K562 (cell line): Measurements from ENCODE around the gene PDE9A. TPM values are rescaled to one million over a fixed set of nuclear protein-coding genes. Genes with fewer than 3 reads are reported as not detected.

Experiments
- ATAC-seq: fragments of 200-7000 bp; cut with Tn5 transposase; 3 replicates; pipeline ENCODE4 v1.9.1; 2020; ENCODE audit warnings: moderate library complexity
- BruUV-seq: library from RNA; stranded (reverse); fragments of 400-500 nt; replicated peaks from 2 replicates; lab custom pipeline; 2021; lab: Mats Ljungman, UMichigan
- CTCF ChIA-PET: fragments of 300-600 bp; formaldehyde crosslinking; extraction: SDS; loops from one replicate; lab custom pipeline; 2021; ENCODE audit warnings: low intra/inter-chr PET ratio; lab: Yijun Ruan, JAX
- POLR2A ChIA-PET: fragments of 300-600, 350-650 bp; sonication (Branson Sonifier 250); formaldehyde crosslinking; extraction: SDS; loops from one replicate; lab custom pipeline; 2021; ENCODE audit warnings: antibody characterized with exemption, inconsistent platforms; lab: Yijun Ruan, JAX
- DNase-seq, 4 experiments: peaks; one replicate each; pipeline versions ENCODE4 v3.0.0 to v3.0.0-alpha.2; 2011 to 2018; ENCODE audit warnings: low spot score in 3 of 4, mixed read lengths in 3 of 4; ENCODE audit errors: extremely low read depth in 1 of 4
- FAIRE-seq: peaks from 2 replicates; lab custom pipeline; 2011; peaks lifted over from hg19 to GRCh38; lab: Jason Lieb, UNC
- H2AFZ ChIP-seq: 2 replicates; pipeline ENCODE4 v1.6.0; 2011; ENCODE audit warnings: low read depth, low read length, control low read depth, inconsistent platforms
- H3K27ac ChIP-seq: fragments of 200-600 bp; 3 replicates; pipeline ENCODE4 v1.8.0; 2011; ENCODE audit warnings: low read depth, mild to moderate bottlenecking, control low read depth, inconsistent platforms, low read length, moderate library complexity, mixed read lengths; ENCODE audit errors: extremely low read depth
- H3K27me3 ChIP-seq, 2 experiments: fragments of 300-600 bp in 1 of 2; 2 replicates in 1 of 2; 3 replicates in 1 of 2; pipeline versions ENCODE4 v1.6.0 to v1.8.0; 2011; ENCODE audit warnings: inconsistent platforms in 2 of 2, low read length in 2 of 2, mild to moderate bottlenecking in 1 of 2, mixed read lengths in 1 of 2, moderate library complexity in 1 of 2; ENCODE audit not compliant: control insufficient read depth in 2 of 2, insufficient read depth in 2 of 2
- H3K36me3 ChIP-seq: fragments of 300-600 bp; 3 replicates; pipeline ENCODE4 v1.8.0; 2011; ENCODE audit warnings: mild to moderate bottlenecking, low read length, inconsistent platforms; ENCODE audit not compliant: control insufficient read depth, insufficient read depth
- H3K4me1 ChIP-seq, 2 experiments: fragments of 200-600 bp in 1 of 2; replicated peaks in 1 of 2; 2 replicates in 1 of 2; 3 replicates in 1 of 2; pipeline versions ENCODE4 v1.5.1 to v1.8.0; 2011; ENCODE audit warnings: inconsistent platforms in 2 of 2, low read length in 2 of 2, mild to moderate bottlenecking in 1 of 2, mixed read lengths in 1 of 2, moderate library complexity in 1 of 2; ENCODE audit not compliant: control insufficient read depth in 2 of 2, insufficient read depth in 2 of 2
- H3K4me2 ChIP-seq: 2 replicates; pipeline ENCODE4 v1.6.1; 2011; ENCODE audit warnings: low read length, control low read depth, inconsistent platforms, mixed read lengths; ENCODE audit not compliant: insufficient read depth
- H3K4me3 ChIP-seq: fragments of 200-600 bp; sonication (generic), shearing (Covaris generic); 2 replicates; pipeline ENCODE4 v1.5.1; 2016; ENCODE audit warnings: control low read depth, inconsistent platforms
- H3K79me2 ChIP-seq: fragments of 200-600 bp; 3 replicates; pipeline ENCODE4 v1.8.0; 2011; ENCODE audit warnings: low read length, inconsistent platforms; ENCODE audit not compliant: control insufficient read depth, insufficient read depth
- H3K9ac ChIP-seq, 2 experiments: 2 replicates each; pipeline versions ENCODE4 v1.6.0 to v1.6.1; 2011; ENCODE audit warnings: low read depth in 2 of 2, low read length in 2 of 2, control low read depth in 1 of 2, inconsistent platforms in 1 of 2, mild to moderate bottlenecking in 1 of 2, mixed read lengths in 1 of 2; ENCODE audit not compliant: insufficient read depth in 1 of 2
- H3K9me1 ChIP-seq: one replicate; pipeline ENCODE4 v1.6.0; 2011; ENCODE audit warnings: inconsistent platforms, mild to moderate bottlenecking, low read length, moderate library complexity; ENCODE audit not compliant: control insufficient read depth, insufficient read depth
- H3K9me3 ChIP-seq: replicated peaks from 2 replicates; pipeline ENCODE4 v1.5.1; 2011; ENCODE audit warnings: low read depth, low read length, inconsistent platforms; ENCODE audit not compliant: control insufficient read depth, insufficient read depth
- H4K20me1 ChIP-seq: replicated peaks from 2 replicates; pipeline ENCODE4 v1.6.1; 2011; ENCODE audit warnings: low read length, inconsistent platforms, mixed read lengths; ENCODE audit not compliant: control insufficient read depth, insufficient read depth
- RAD21 ChIP-seq, 2 experiments: fragments of 250-450 bp in 1 of 2; fragments of 450-650 bp in 1 of 2; sonication (Bioruptor Pico) in 1 of 2; formaldehyde crosslinking in 1 of 2; IDR thresholded peaks in 1 of 2; conservative IDR thresholded peaks in 1 of 2; 2 replicates each; pipeline versions ENCODE4 v1.4.0 to v1.8.0; 2020 to 2022; ENCODE audit warnings: mild to moderate bottlenecking in 2 of 2, moderate library complexity in 1 of 2
- SREBF2 ChIP-seq: sonication (generic); formaldehyde crosslinking; IDR thresholded peaks from 2 replicates; pipeline ENCODE4 v1.4.0; 2020; ENCODE audit warnings: mild to moderate bottlenecking, missing genetic modification reagents
- WGBS: fragments of 100-300 bp; shearing (Covaris generic); methylation state at CpG from one replicate; pipeline ENCODE4 v1.1.6; 2016; ENCODE audit warnings: low coverage, mixed read lengths; ENCODE audit not compliant: insufficient coverage; ENCODE audit errors: missing lambda C conversion rate; 5-methylcytosine and 5-hydroxymethylcytosine counted together
- in situ Hi-C: fragments of 300-500 bp; cut with MboI; formaldehyde crosslinking; loops from 4 replicates; pipeline ENCODE4 v1.15.0; 2018; ENCODE audit warnings: inconsistent platforms, mixed read lengths
- intact Hi-C: fragments of 100-400 bp; cut with micrococcal nuclease; formaldehyde crosslinking; loops from 2 replicates; pipeline ENCODE4 v1.14.2; 2022
- polyA plus RNA-seq, 8 experiments: library from polyadenylated mRNA; depleted of rRNA in 4 of 8; stranded (reverse) in 5 of 8; unstranded in 3 of 8; fragments of >200 nt; fragmentation: Nextera tagmentation in 2 of 8; fragmentation: Illumina TruSeq in 1 of 8; extraction: Ambion mirVana in 2 of 8; extraction: Trizol in 1 of 8; gene quantifications; 2 replicates each; pipeline versions ENCODE4 v1.2.1 to v1.2.3, GENCODE V29; 2011 to 2014; ENCODE audit warnings: inconsistent platforms in 1 of 8, missing spikeins in 1 of 8
- total RNA-seq, 7 experiments: library from RNA; depleted of rRNA in 6 of 7; stranded (reverse); fragments of >200 nt in 6 of 7; fragmentation: Illumina TruSeq in 2 of 7; extraction: Trizol in 2 of 7; gene quantifications; 2 replicates each; pipeline versions ENCODE4 v1.2.1 to v1.2.3, GENCODE V29; 2011 to 2021; ENCODE audit warnings: low replicate concordance in 1 of 7
- TF ChIP-seq, protein P1 (sequence below), 2 experiments: fragments of 450-650 bp; formaldehyde crosslinking in 1 of 2; IDR thresholded peaks; 2 replicates each; pipeline versions ENCODE4 v1.4.0 to v1.6.1; 2014 to 2020; ENCODE audit warnings: mild to moderate bottlenecking in 2 of 2, borderline replicate concordance in 1 of 2, low read depth in 1 of 2
- TF ChIP-seq, protein P2 (sequence below), 3 experiments: IDR thresholded peaks in 2 of 3; conservative IDR thresholded peaks in 1 of 3; 2 replicates each; pipeline ENCODE4 v1.5.1; 2011 to 2012; ENCODE audit warnings: low read length in 3 of 3, mild to moderate bottlenecking in 3 of 3, control low read depth in 2 of 3, improper control_type of control experiment in 1 of 3, inconsistent platforms in 1 of 3, low read depth in 1 of 3, mixed read lengths in 1 of 3, moderate library complexity in 1 of 3; ENCODE audit not compliant: insufficient read depth in 2 of 3

Gene PDE9A
- total and polyA plus RNA-seq, 9 of the 15 experiments (the other 6 are each of a cell fraction or from before 2014, with no cell fraction given): 0.07 to 0.27 TPM; not detected in 7

DNA sequence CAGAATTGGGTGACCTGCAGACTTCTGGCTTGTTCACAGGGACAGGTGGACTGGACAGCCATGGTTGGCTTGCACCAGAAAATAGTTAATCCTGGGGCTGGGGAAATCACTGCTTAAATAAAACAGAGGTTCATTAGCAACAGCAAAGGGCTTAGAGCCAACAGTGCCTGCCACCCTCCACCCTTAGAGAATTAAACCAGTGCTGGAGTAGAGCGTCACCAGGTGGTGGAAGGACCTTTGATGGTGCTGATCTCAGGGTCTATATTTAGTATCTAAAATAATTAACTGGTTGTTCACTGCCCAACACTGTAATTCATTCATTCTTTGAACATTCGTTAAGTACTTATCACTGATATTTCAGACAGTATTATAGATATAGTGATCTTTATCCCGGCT is 34.7 kb upstream of the PDE9A start:
- FAIRE-seq (no peak), ATAC-seq (no peak), DNase-seq (peak in 1 of 4 experiments; percentile 18)
- H3K36me3 ChIP-seq: no peaks in the 10 kb centered on the region
- intact Hi-C loops: loop anchor here (1.0 kb wide), 1 partner anchor 78 kb away; no protein-coding TSS in a partner anchor
- peaks cover 40 to 77% of the 10 kb centered on the region in 2 experiments for H3K27me3 ChIP-seq
- H3K9me3 ChIP-seq: no peaks in the 10 kb centered on the region
- no TSS peak for BruUV-seq
- no peak overlapping the region for H3K9ac ChIP-seq
- POLR2A ChIA-PET: interaction anchor here (0.8 kb wide), 1 partner anchor 274 kb away, joined by 3 read pairs; the partner anchor contains the start of gene NDUFV3
- no peaks in the 10 kb centered on the region for H3K9me1 ChIP-seq
- no peaks in the 10 kb centered on the region for H3K79me2 ChIP-seq
- no peak overlapping the region for H3K4me2 ChIP-seq
- no peak overlapping the region for H2AFZ ChIP-seq
- no peak overlapping the region for H3K27ac ChIP-seq
- CTCF ChIA-PET: no interaction called here
- WGBS: 2% methylated on average over 3 of the region's 3 CpGs
- peaks cover 3 to 18% of the 10 kb centered on the region in 2 experiments; a peak in 3 of 5 replicates for H3K4me1 ChIP-seq
- in situ Hi-C loops: no loop called here
- TF ChIP-seq SREBF2 (CRISPR knock-in tag) (no peak), RAD21 (CRISPR knock-in tag; conservative IDR thresholded peaks at IDR 0.05 in 1 of 2, IDR thresholded peaks at IDR 0.05 in 1 of 2) (peak in 1 of 2 experiments; percentile 44; a peak in 2 of 4 replicates)
- TF ChIP-seq, protein P1, sequence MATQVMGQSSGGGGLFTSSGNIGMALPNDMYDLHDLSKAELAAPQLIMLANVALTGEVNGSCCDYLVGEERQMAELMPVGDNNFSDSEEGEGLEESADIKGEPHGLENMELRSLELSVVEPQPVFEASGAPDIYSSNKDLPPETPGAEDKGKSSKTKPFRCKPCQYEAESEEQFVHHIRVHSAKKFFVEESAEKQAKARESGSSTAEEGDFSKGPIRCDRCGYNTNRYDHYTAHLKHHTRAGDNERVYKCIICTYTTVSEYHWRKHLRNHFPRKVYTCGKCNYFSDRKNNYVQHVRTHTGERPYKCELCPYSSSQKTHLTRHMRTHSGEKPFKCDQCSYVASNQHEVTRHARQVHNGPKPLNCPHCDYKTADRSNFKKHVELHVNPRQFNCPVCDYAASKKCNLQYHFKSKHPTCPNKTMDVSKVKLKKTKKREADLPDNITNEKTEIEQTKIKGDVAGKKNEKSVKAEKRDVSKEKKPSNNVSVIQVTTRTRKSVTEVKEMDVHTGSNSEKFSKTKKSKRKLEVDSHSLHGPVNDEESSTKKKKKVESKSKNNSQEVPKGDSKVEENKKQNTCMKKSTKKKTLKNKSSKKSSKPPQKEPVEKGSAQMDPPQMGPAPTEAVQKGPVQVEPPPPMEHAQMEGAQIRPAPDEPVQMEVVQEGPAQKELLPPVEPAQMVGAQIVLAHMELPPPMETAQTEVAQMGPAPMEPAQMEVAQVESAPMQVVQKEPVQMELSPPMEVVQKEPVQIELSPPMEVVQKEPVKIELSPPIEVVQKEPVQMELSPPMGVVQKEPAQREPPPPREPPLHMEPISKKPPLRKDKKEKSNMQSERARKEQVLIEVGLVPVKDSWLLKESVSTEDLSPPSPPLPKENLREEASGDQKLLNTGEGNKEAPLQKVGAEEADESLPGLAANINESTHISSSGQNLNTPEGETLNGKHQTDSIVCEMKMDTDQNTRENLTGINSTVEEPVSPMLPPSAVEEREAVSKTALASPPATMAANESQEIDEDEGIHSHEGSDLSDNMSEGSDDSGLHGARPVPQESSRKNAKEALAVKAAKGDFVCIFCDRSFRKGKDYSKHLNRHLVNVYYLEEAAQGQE (IDR thresholded peaks at IDR 0.05; ENCODE audit: borderline replicate concordance): peak; percentile 30; the same call in 1 of the 2 replicates
- TF ChIP-seq, protein P1 (CRISPR knock-in tag; IDR thresholded peaks at IDR 0.05; ENCODE audit: low read depth): no peak
- TF ChIP-seq, protein P2, sequence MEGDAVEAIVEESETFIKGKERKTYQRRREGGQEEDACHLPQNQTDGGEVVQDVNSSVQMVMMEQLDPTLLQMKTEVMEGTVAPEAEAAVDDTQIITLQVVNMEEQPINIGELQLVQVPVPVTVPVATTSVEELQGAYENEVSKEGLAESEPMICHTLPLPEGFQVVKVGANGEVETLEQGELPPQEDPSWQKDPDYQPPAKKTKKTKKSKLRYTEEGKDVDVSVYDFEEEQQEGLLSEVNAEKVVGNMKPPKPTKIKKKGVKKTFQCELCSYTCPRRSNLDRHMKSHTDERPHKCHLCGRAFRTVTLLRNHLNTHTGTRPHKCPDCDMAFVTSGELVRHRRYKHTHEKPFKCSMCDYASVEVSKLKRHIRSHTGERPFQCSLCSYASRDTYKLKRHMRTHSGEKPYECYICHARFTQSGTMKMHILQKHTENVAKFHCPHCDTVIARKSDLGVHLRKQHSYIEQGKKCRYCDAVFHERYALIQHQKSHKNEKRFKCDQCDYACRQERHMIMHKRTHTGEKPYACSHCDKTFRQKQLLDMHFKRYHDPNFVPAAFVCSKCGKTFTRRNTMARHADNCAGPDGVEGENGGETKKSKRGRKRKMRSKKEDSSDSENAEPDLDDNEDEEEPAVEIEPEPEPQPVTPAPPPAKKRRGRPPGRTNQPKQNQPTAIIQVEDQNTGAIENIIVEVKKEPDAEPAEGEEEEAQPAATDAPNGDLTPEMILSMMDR (IDR thresholded peaks at IDR 0.05 in 2 of 3, conservative IDR thresholded peaks at IDR 0.05 in 1 of 3; ENCODE audit: insufficient read depth in 2 of 3, low read depth in 1 of 3, low read length in 3 of 3): peak in 2 of 3 experiments; percentile 11 to 46; a peak in 3 of 6 replicates
- TF ChIP-seq, all 486 proteins: peak for 3
- peaks cover 5% of the 10 kb centered on the region; the same call in 1 of the 2 replicates for H4K20me1 ChIP-seq
- no peak overlapping the region for H3K4me3 ChIP-seq
